Epithelial cell of proximal tubule (primary cell): ENCODE results near the gene CHODL. TPM values are rescaled to one million over a fixed set of nuclear protein-coding genes. Genes with fewer than 3 reads are reported as not detected.

Experiments used
- DNase-seq: peaks from one replicate; pipeline ENCODE4 v3.0.0-alpha.2; 2011; ENCODE audit warnings: low read depth
- H3K4me3 ChIP-seq: 2 replicates; pipeline ENCODE4 v1.5.1; 2011; ENCODE audit warnings: low read depth, mild to moderate bottlenecking, low read length
- CTCF ChIP-seq: conservative IDR thresholded peaks from 2 replicates; pipeline ENCODE4 v1.5.1; 2012; ENCODE audit warnings: low read depth, mild to moderate bottlenecking, low read length
- total RNA-seq: library from RNA; depleted of rRNA; stranded (reverse); fragments of >200 nt; gene quantifications from 2 replicates; pipeline ENCODE4 v1.2.3, GENCODE V29; 2015

CHODL gene
- total RNA-seq, 1 donor from 2014 or later = 0.81 TPM

- H3K4me3 ChIP-seq = no peak overlapping the region
- TF ChIP-seq CTCF = no peak
- no peak for DNase-seq
Observed at GRCh38 chr21:18273400-18273799, 28.8 kb downstream of the CHODL start.

GRCh38 chr21:18274370-18274769, 29.7 kb downstream of the CHODL start:
- DNase-seq = no peak
- TF ChIP-seq CTCF = no peak
- no peak overlapping the region for H3K4me3 ChIP-seq

DNA sequence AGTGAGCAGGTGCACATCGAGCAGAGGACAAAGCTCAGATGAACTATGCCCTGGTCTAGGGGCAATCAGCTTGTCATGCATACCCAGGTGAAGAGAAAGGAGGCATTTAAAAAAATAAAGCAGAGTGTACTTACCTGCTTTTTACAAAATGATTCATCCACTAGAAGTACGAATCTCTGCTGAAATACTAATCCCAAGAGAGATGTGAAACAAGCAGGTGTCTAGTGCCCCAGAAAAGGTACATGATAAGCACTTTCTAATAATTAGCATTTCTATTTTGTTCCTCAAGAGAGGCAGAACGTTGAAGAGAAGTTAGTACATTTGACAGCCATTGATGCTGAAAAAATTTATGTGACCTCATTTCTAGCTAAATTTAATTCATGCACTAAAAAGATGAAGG, 31.1 kb downstream of the CHODL start:
- no peak for TF ChIP-seq CTCF
- no peak overlapping the region for H3K4me3 ChIP-seq
- no peak for DNase-seq

DNA sequence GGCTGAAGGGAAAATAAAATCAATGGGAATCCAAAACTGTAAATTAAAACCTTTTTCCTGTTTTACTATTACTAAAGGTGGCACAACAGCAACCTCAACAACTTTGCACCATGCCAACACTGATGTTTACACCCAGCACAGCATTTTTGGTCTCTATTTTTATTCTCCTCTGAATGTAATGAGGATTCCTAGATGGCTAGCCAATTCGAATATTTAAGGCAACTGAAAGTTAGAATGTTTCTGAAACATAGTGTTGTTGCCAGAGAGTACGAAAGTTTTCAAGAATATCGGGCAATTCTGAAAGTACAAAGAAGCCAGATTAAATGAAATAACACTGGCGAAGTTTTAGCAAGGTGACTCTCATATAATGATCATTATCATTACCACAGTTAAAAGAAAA, 40.7 kb downstream of the CHODL start:
- no peak overlapping the region for H3K4me3 ChIP-seq
- no peak for TF ChIP-seq CTCF
- DNase-seq = no peak

GRCh38 chr21:18289876-18290275, 45.2 kb downstream of the CHODL start:
- no peak for DNase-seq
- TF ChIP-seq CTCF = no peak
- no peak overlapping the region for H3K4me3 ChIP-seq

DNA sequence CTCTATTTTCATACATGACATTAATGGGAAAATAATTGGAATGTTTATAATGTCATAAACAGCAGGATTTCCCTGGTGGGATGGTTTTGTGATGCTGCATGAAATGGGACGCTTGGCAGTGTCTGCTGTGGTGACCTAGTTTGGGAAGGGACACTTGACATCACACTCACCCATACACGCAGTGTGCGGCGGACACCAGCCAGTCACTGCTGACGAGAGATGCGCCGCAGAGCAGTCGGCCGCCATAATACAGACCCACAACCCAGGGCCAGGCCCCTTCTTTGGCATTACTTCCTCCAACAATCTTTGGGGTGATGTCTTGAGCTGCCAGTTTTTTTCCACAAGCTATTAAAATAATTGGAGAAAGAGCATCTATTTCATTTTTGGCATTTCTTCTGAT, 49.5 kb downstream of the CHODL start:
- no peak for TF ChIP-seq CTCF
- H3K4me3 ChIP-seq = no peak overlapping the region
- no peak for DNase-seq

- TF ChIP-seq CTCF = no peak
- no peak overlapping the region for H3K4me3 ChIP-seq
- DNase-seq = no peak
Observed at GRCh38 chr21:18298228-18298627, 53.6 kb downstream of the CHODL start.

Other genes with a start within 250 kb of the CHODL start
- not detected in 2 replicates for gene TMPRSS15, start 159.0 kb downstream of the CHODL start, total RNA-seq